NCI-H460 (cell line): ENCODE measurements around the gene RYK. TPM values are rescaled to one million over a fixed set of nuclear protein-coding genes. Genes with fewer than 3 reads are reported as not detected.
"Not testable (repeated sequence)": the region's sequence is repeated elsewhere in the genome, so short reads cannot be mapped to it uniquely, and the experiment has no call there.

Source experiments
- DNase-seq: peaks from one replicate; pipeline ENCODE4 v3.0.0-alpha.2; 2016; ENCODE audit warnings: low read depth; ENCODE audit errors: extremely low read depth
- total RNA-seq: library from RNA; depleted of rRNA; stranded (reverse); fragments of >200 nt; shearing (Covaris generic); gene quantifications from 2 replicates; pipeline ENCODE4 v1.2.3, GENCODE V29; 2014

Gene RYK
- total RNA-seq, 1 experiment from 2014 or later = 51.3 TPM

DNA sequence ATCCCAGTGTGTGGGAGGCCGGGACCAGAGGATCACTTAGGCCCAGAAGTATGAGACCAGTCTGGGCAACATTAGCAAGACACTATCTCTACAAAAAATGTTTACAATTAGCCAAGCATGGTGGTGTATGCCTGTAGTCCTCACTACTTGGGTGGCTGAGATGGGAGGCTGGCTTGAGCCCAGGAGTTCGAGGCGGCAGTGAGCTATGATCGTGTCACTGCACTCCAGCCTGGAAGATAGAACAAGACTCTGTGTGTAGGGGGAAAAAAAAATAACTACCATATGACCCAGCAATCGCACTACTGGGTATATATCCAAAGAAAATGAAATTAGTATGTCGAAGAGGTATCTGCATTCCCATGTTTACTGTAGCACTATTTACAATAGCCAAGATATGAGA is 22.6 kb downstream of the RYK start:
- no peak for DNase-seq

GRCh38 chr3:134224796-134225156 is 25.9 kb downstream of the RYK start:
- not testable (repeated sequence) for DNase-seq

DNA sequence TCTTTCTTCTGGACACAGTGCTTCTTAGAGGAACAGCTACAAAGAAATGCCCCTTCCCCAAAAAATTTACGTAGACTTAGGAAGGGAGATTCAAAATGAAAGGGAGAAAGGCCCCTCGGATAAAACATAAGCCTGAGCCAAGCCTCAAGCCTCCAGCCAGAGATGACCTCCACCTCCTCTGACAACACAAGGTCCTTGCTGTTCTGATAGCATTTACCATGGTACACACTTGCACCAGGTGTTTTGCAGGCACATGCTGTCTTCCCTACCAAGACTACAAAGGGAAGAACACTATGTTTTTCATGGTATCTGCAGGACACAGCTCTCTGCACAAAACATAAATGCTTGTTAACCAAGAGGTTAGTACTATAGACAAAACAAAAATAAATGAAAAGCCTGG is 27.8 kb downstream of the RYK start:
- DNase-seq = no peak

DNA sequence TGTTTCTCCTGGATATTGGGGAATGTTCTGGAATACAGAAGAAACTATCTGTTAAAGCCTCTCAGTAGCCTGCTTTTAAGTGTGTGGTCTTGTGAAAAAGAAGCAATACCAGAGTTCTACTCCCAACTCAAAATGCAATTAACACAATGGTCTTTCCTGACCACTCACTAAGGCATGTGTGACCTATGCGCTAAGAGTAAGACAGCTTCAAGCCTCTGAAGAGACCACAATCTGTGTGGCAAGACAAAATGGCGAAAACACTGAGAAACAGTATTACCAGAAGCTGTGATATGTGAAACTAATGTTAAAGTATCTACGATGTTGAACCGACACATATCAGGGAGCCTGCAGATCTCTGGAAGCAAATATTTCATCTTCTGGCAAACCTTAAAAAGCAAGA is 33.8 kb downstream of the RYK start:
- no peak for DNase-seq

DNA sequence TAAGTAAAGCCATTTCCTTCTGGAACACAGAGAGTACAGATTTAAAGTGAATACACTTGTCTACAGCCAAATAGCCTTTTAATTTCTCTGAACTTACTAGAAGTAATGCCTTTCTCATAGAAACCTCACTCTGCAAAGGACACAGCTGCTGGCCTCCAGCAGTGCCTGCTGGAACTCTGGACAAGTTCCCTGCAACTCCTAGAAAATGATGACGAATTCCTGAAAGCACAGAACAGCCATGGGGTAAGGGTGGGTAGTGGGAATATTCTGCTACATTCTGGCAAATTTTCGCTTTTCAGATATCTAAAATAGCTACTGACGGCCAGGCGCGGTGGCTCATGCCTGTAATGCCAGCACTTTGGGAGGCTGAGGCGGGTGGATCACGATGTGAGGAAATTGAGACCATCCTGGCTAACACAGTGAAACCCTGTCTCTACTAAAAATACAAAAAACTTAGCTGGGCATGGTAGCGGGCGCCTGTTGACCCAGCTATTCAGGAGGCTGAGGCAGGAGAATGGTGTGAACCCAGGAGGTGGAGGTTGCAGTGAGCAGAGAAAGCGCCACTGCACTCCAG is 34.4 kb downstream of the RYK start:
- DNase-seq = no peak

- DNase-seq = no peak
Measured at GRCh38 chr3:134214239-134214638, 36.4 kb downstream of the RYK start.

GRCh38 chr3:134212967-134213665 is 37.5 kb downstream of the RYK start:
- peak; percentile 60 for DNase-seq

GRCh38 chr3:134211797-134212196 is 38.9 kb downstream of the RYK start:
- DNase-seq = no peak

- no peak for DNase-seq
Measured at GRCh38 chr3:134205451-134205850, 45.2 kb downstream of the RYK start.

GRCh38 chr3:134201201-134202130 is 49.2 kb downstream of the RYK start:
- DNase-seq = no peak

DNA sequence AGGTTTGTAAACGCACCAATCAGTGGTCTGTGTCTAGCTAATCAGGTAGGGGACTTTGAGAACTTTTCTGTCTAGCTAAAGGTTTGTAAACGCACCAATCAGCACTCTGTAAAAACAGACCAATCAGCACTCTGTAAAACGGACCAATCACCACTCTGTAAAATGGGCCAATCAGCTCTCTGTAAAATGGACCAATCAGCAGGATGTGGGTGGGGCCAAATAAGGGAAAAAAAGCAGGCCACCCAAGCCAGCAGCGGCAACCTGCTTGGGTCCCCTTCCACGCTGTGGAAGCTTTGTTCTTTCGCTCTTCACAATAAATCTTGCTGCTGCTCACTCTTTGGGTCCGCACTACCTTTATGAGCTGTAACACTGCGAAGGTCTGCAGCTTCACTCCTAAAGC is 50.8 kb downstream of the RYK start:
- not testable (repeated sequence) for DNase-seq

GRCh38 chr3:134199240-134199639 is 51.4 kb downstream of the RYK start:
- DNase-seq = no peak

DNA sequence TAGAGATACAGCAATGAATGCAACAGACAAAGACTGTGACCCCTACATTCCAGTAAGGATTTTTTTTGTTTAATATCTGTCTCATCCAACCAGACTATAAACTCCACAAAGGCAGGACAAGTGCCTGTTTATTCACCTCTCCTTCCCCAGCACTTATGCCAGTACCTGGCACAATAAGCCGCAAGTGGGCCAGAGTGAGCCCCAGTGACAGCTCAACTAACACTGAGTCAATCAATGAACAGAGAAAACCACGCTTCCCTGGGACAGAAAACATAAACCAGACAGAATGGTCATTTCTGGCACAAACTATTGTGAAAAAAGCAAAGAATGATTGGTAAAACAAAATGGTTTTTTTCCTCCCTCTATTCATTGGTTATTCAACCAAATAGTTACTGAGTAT is 52.2 kb downstream of the RYK start:
- DNase-seq = no peak

DNA sequence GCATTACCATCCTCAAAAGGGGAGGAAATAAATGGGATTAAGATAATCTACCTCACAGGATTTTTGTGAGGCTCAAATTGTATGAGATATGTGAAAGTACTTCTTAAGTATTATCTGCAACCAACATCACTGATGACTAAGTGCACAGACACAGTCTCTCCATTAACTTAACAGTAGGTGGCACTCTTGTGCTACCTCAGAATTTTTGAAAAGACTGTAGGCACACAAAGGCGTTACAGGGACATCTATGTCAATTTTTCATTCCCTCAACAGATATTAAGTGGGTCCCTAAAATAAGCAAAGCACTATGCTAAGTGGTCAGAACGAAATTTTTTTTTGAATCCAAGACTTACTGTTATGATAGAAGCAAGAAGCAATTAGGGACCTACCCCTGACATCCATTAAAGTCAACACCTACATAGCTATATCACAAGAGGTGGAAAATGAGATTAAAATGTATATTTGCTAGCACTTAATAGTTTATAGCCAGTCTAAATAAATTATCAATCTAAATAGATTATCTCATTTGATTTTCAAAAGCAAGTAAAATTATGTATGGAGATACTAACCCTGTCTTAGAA is 52.9 kb downstream of the RYK start:
- peak; percentile 38 for DNase-seq

DNA sequence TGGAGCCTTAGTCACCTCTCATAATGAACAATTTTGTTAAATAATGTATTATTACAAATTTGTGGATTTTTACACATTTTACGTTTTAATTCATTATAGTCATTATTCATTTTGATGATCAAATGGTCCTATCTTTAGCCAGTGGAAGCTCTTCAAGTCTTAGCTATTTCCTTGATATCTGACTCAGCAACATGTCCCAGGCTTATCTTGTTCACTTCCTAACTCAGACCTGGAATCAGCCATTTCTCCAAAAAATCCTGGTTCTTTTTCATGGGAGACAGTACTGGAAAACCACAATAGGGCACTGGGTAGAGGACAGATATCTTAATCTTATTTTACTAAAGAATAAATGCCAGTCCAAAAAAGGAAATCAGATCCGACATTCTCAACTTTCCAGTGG is 56.4 kb downstream of the RYK start:
- no peak for DNase-seq

DNA sequence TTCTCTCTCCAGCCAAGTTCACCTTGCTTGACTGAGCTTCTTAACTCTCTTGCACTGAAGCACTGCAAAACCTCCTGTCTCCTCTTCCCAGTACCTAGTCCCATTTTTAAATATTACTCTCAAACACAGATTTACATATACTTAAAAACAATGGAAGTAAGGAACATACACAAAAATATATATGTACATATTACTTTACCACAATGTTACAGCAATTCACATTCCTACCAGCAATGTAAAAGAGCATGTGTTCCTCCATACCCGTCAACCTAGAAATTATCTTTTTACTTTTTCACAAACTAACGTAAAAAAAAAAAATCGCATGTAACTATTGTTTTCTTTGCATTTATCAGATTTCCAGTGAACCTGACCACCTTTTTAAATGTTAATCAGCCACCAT is 60.4 kb downstream of the RYK start:
- no peak for DNase-seq

DNA sequence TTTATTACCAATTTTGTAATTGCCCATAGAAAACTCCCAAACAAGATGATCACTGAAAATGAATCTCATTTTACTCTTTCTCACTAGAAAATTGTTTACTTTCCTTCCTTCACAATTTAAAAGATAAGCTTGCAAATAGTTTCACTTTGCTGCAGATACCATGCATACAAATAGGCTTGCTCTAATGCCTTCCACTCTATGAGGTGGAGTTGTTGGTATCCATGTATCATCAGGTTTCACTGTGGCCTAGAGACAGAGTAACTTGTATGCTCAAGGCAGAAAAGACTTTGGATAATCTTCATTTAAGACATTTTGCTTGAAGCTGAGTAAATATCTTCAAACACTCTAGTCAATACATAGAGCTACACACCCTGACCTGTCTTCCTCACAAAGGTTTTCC is 60.8 kb downstream of the RYK start:
- no peak for DNase-seq

GRCh38 chr3:134186391-134186790 is 64.3 kb downstream of the RYK start:
- DNase-seq = no peak

DNA sequence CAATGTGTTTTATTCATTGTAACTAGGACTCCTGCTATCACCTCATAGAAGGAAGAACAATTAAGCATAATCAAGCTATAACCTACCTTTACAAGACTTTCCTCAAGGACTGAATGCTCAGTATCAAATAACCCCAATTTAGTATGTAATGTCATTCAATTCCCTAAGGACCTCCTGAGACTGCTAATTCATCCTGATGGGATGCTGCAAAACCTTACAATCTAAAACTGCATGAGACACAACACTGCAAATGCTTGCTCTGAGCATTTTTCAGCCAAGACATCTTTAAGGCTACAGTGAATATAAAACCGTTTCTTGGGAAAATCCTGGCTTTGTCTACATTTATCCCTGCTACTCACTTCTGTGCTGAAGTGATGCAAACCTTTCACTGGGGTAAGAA is 69.9 kb downstream of the RYK start:
- DNase-seq = no peak

DNA sequence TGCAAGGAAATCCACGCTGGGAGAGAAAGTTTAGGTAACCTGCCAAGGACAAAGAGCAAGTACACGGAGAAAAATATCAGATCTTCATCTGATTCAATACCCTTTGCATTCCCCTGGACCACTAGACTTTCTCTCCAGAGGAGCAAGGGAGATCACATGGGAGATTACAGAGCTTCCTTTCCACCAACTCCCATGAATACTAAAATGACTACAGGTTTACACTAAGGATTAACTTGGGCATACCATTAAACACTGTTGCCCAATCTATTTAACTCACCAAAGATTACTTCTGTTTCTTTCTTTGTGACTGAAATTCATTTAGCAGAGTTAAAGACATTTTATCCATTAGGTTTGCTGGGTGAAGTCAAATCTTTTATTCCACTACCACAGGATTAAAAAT is 71.2 kb downstream of the RYK start:
- DNase-seq = no peak

GRCh38 chr3:134163096-134163495 is 87.6 kb downstream of the RYK start:
- DNase-seq = no peak
